K562 (cell line): ENCODE measurements around the gene TLE6. TPM values are rescaled to one million over a fixed set of nuclear protein-coding genes. Genes with fewer than 3 reads are reported as not detected.
A peak's percentile ranks its signal among the peaks of the same experiment; 100 is the strongest.

Experiments used
- CSDE1 ChIP-seq, 2 experiments: fragments of 450-650 bp; IDR thresholded peaks; 2 replicates each; pipeline ENCODE4 v1.6.1; 2016; ENCODE audit warnings: mild to moderate bottlenecking in 1 of 2
- DACH1 ChIP-seq: fragments of 450-650 bp; IDR thresholded peaks from 2 replicates; pipeline ENCODE4 v1.6.1; 2018; ENCODE audit not compliant: partially characterized antibody
- JUN ChIP-seq, 2 experiments: sonication (generic) in 1 of 2; formaldehyde crosslinking in 1 of 2; IDR thresholded peaks; 2 replicates each; pipeline versions ENCODE4 v1.6.1 to v1.8.0; 2012 to 2022; ENCODE audit warnings: borderline replicate concordance in 2 of 2, mild to moderate bottlenecking in 2 of 2, improper control_type of control experiment in 1 of 2, low read depth in 1 of 2, low read length in 1 of 2, missing genetic modification reagents in 1 of 2
- POLR2AphosphoS5 ChIP-seq: IDR thresholded peaks from 2 replicates; pipeline ENCODE4 v1.6.1; 2011; ENCODE audit warnings: mild to moderate bottlenecking, low read depth, low read length, moderate library complexity; ENCODE audit not compliant: control insufficient read depth, insufficient read depth
- RAD51 ChIP-seq: fragments of 450-650 bp; IDR thresholded peaks from 2 replicates; pipeline ENCODE4 v1.7.1; 2016; ENCODE audit warnings: low read depth, mild to moderate bottlenecking, borderline replicate concordance
- RBM39 ChIP-seq: fragments of 200-400 bp; formaldehyde crosslinking; optimal IDR thresholded peaks from 2 replicates; pipeline ENCODE3; 2018; ENCODE audit warnings: low read depth, low read length
- RNF2 ChIP-seq: sonication (generic); IDR thresholded peaks from 2 replicates; pipeline ENCODE4 v1.6.1; 2016
- ZKSCAN1 ChIP-seq: fragments of 150-350 bp; IDR thresholded peaks from 2 replicates; pipeline ENCODE4 v1.6.1; 2016; ENCODE audit warnings: low read depth, low read length
- ZNF146 ChIP-seq: IDR thresholded peaks from one replicate; pipeline ENCODE4 v1.6.1; 2018; ENCODE audit warnings: missing compliant biosample characterization; ENCODE audit not compliant: unreplicated experiment
- ZNF41 ChIP-seq: fragments of 250-450 bp; sonication (Bioruptor Pico); conservative IDR thresholded peaks from 2 replicates; pipeline ENCODE4 v1.4.0; 2020; ENCODE audit warnings: mild to moderate bottlenecking
- ZNF584 ChIP-seq: fragments of 200-800 bp; sonication (Bioruptor generic); IDR thresholded peaks from 2 replicates; pipeline ENCODE4 v1.6.1; 2016; ENCODE audit warnings: low read depth, mild to moderate bottlenecking, missing genetic modification characterization, missing compliant biosample characterization
- ZNF785 ChIP-seq: fragments of 250-450 bp; sonication (Bioruptor Pico); IDR thresholded peaks from 2 replicates; pipeline ENCODE4 v1.4.0; 2020; ENCODE audit warnings: mild to moderate bottlenecking
- polyA plus RNA-seq, 8 experiments: library from polyadenylated mRNA; depleted of rRNA in 4 of 8; stranded (reverse) in 5 of 8; unstranded in 3 of 8; fragments of >200 nt; fragmentation: Nextera tagmentation in 2 of 8; fragmentation: Illumina TruSeq in 1 of 8; extraction: Ambion mirVana in 2 of 8; extraction: Trizol in 1 of 8; gene quantifications; 2 replicates each; pipeline versions ENCODE4 v1.2.1 to v1.2.3, GENCODE V29; 2011 to 2014; ENCODE audit warnings: inconsistent platforms in 1 of 8, missing spikeins in 1 of 8
- total RNA-seq, 7 experiments: library from RNA; depleted of rRNA in 6 of 7; stranded (reverse); fragments of >200 nt in 6 of 7; fragmentation: Illumina TruSeq in 2 of 7; extraction: Trizol in 2 of 7; gene quantifications; 2 replicates each; pipeline versions ENCODE4 v1.2.1 to v1.2.3, GENCODE V29; 2011 to 2021; ENCODE audit warnings: low replicate concordance in 1 of 7
- TF ChIP-seq, protein P1 (sequence below): fragments of 250-450 bp; sonication (Bioruptor Pico); IDR thresholded peaks from 2 replicates; pipeline ENCODE4 v1.4.0; 2020
- TF ChIP-seq, protein P2 (sequence below): fragments of 450-650 bp; IDR thresholded peaks from 2 replicates; pipeline ENCODE4 v1.6.1; 2017; ENCODE audit warnings: antibody characterized with exemption
- TF ChIP-seq, protein P3 (sequence below): fragments of 450-650 bp; IDR thresholded peaks from 2 replicates; pipeline ENCODE4 v1.6.1; 2017; ENCODE audit warnings: mild to moderate bottlenecking, moderate library complexity
- TF ChIP-seq, protein P4 (sequence below): sonication (generic); formaldehyde crosslinking; IDR thresholded peaks from 2 replicates; pipeline ENCODE4 v1.8.1; 2023; ENCODE audit warnings: mild to moderate bottlenecking, missing genetic modification reagents
- TF ChIP-seq, protein P5 (sequence below): fragments of 200-800 bp; sonication (Bioruptor generic); IDR thresholded peaks from 2 replicates; pipeline ENCODE4 v1.6.1; 2017; ENCODE audit warnings: missing genetic modification characterization, missing compliant biosample characterization

TLE6 gene
- total and polyA plus RNA-seq, 9 of the 15 experiments (the other 6 are each of a cell fraction or from before 2014, with no cell fraction given): 1.1 to 6.1 (median 2.5) TPM

DNA sequence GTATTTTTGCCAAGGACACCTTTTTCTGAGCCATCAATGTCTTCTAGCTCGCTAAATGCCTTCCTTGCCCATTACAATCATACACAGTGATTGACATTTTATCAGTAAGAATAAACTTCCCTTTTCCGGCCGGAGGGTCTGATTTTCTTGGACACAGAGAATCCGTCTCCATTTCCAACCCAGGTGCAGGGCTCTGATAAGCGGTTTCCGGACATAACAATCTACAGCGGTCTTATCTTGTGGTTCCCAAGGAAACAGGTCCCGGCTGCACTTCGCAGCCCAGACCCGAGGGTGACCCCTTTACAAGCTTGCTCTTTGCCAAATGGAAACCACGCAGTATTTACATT, 27.5 kb upstream of the TLE6 start (continued):
- TF ChIP-seq, protein P1, sequence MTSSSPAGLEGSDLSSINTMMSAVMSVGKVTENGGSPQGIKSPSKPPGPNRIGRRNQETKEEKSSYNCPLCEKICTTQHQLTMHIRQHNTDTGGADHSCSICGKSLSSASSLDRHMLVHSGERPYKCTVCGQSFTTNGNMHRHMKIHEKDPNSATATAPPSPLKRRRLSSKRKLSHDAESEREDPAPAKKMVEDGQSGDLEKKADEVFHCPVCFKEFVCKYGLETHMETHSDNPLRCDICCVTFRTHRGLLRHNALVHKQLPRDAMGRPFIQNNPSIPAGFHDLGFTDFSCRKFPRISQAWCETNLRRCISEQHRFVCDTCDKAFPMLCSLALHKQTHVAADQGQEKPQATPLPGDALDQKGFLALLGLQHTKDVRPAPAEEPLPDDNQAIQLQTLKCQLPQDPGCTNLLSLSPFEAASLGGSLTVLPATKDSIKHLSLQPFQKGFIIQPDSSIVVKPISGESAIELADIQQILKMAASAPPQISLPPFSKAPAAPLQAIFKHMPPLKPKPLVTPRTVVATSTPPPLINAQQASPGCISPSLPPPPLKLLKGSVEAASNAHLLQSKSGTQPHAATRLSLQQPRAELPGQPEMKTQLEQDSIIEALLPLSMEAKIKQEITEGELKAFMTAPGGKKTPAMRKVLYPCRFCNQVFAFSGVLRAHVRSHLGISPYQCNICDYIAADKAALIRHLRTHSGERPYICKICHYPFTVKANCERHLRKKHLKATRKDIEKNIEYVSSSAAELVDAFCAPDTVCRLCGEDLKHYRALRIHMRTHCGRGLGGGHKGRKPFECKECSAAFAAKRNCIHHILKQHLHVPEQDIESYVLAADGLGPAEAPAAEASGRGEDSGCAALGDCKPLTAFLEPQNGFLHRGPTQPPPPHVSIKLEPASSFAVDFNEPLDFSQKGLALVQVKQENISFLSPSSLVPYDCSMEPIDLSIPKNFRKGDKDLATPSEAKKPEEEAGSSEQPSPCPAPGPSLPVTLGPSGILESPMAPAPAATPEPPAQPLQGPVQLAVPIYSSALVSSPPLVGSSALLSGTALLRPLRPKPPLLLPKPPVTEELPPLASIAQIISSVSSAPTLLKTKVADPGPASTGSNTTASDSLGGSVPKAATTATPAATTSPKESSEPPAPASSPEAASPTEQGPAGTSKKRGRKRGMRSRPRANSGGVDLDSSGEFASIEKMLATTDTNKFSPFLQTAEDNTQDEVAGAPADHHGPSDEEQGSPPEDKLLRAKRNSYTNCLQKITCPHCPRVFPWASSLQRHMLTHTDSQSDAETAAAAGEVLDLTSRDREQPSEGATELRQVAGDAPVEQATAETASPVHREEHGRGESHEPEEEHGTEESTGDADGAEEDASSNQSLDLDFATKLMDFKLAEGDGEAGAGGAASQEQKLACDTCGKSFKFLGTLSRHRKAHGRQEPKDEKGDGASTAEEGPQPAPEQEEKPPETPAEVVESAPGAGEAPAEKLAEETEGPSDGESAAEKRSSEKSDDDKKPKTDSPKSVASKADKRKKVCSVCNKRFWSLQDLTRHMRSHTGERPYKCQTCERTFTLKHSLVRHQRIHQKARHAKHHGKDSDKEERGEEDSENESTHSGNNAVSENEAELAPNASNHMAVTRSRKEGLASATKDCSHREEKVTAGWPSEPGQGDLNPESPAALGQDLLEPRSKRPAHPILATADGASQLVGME (CRISPR knock-in tag): no peak
- TF ChIP-seq RNF2 (peak; percentile 94), ZNF584 (CRISPR knock-in tag) (peak; percentile 93; the same call in 1 of the 2 replicates), RBM39 (peak; percentile 62), ZNF146 (CRISPR knock-in tag) (no peak), JUN (IDR thresholded peaks at IDR 0.05; ENCODE audit: borderline replicate concordance, low read depth, low read length) (no peak), JUN (CRISPR knock-in tag; IDR thresholded peaks at IDR 0.05; ENCODE audit: borderline replicate concordance) (no peak), RAD51 (peak; percentile 41; the same call in 1 of the 2 replicates), ZNF785 (no peak), ZNF41 (CRISPR knock-in tag) (peak; percentile 21; the same call in 1 of the 2 replicates), POLR2AphosphoS5 (peak; percentile 95), ZKSCAN1 (no peak), DACH1 (no peak), CSDE1 (IDR thresholded peaks at IDR 0.05) (0 out of 4 replicates have a peak, but pooled peaks of 1 of the 2 experiments have one; percentile 32)
- TF ChIP-seq, protein P2, sequence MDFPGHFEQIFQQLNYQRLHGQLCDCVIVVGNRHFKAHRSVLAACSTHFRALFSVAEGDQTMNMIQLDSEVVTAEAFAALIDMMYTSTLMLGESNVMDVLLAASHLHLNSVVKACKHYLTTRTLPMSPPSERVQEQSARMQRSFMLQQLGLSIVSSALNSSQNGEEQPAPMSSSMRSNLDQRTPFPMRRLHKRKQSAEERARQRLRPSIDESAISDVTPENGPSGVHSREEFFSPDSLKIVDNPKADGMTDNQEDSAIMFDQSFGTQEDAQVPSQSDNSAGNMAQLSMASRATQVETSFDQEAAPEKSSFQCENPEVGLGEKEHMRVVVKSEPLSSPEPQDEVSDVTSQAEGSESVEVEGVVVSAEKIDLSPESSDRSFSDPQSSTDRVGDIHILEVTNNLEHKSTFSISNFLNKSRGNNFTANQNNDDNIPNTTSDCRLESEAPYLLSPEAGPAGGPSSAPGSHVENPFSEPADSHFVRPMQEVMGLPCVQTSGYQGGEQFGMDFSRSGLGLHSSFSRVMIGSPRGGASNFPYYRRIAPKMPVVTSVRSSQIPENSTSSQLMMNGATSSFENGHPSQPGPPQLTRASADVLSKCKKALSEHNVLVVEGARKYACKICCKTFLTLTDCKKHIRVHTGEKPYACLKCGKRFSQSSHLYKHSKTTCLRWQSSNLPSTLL: no peak
- TF ChIP-seq, protein P3, sequence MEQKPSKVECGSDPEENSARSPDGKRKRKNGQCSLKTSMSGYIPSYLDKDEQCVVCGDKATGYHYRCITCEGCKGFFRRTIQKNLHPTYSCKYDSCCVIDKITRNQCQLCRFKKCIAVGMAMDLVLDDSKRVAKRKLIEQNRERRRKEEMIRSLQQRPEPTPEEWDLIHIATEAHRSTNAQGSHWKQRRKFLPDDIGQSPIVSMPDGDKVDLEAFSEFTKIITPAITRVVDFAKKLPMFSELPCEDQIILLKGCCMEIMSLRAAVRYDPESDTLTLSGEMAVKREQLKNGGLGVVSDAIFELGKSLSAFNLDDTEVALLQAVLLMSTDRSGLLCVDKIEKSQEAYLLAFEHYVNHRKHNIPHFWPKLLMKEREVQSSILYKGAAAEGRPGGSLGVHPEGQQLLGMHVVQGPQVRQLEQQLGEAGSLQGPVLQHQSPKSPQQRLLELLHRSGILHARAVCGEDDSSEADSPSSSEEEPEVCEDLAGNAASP: no peak
- TF ChIP-seq, protein P4, sequence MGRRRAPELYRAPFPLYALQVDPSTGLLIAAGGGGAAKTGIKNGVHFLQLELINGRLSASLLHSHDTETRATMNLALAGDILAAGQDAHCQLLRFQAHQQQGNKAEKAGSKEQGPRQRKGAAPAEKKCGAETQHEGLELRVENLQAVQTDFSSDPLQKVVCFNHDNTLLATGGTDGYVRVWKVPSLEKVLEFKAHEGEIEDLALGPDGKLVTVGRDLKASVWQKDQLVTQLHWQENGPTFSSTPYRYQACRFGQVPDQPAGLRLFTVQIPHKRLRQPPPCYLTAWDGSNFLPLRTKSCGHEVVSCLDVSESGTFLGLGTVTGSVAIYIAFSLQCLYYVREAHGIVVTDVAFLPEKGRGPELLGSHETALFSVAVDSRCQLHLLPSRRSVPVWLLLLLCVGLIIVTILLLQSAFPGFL (CRISPR knock-in tag): no peak
- TF ChIP-seq, protein P5, sequence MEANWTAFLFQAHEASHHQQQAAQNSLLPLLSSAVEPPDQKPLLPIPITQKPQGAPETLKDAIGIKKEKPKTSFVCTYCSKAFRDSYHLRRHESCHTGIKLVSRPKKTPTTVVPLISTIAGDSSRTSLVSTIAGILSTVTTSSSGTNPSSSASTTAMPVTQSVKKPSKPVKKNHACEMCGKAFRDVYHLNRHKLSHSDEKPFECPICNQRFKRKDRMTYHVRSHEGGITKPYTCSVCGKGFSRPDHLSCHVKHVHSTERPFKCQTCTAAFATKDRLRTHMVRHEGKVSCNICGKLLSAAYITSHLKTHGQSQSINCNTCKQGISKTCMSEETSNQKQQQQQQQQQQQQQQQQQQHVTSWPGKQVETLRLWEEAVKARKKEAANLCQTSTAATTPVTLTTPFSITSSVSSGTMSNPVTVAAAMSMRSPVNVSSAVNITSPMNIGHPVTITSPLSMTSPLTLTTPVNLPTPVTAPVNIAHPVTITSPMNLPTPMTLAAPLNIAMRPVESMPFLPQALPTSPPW: peak; percentile 68
